ENCODE measurements around the gene PDE4D.

PDE4D gene

DNA sequence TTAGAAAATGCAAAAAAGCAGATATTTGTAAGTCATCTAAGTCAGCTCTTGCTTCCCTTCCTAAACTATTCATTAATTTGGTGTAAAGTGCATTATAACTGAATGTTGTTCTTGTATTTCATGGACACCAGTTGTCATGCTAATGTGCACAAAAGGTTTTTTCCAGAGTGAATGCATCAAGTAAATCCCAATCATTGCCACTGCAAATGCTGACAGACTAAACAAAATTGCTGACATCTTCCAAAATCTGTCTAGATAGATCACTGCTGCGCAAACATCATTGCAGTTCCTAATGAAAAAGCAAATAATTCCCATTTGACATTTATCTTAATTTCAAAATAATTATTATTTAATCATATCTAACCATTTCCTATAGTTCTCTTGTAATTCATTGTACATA, 161.7 kb downstream of the PDE4D start:
- no peak overlapping the region for H3K27ac ChIP-seq
- TF ChIP-seq, protein P1, sequence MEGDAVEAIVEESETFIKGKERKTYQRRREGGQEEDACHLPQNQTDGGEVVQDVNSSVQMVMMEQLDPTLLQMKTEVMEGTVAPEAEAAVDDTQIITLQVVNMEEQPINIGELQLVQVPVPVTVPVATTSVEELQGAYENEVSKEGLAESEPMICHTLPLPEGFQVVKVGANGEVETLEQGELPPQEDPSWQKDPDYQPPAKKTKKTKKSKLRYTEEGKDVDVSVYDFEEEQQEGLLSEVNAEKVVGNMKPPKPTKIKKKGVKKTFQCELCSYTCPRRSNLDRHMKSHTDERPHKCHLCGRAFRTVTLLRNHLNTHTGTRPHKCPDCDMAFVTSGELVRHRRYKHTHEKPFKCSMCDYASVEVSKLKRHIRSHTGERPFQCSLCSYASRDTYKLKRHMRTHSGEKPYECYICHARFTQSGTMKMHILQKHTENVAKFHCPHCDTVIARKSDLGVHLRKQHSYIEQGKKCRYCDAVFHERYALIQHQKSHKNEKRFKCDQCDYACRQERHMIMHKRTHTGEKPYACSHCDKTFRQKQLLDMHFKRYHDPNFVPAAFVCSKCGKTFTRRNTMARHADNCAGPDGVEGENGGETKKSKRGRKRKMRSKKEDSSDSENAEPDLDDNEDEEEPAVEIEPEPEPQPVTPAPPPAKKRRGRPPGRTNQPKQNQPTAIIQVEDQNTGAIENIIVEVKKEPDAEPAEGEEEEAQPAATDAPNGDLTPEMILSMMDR (IDR thresholded peaks at IDR 0.05) = no peak
- no peak for TF ChIP-seq ZFX (IDR thresholded peaks at IDR 0.05; ENCODE audit: borderline replicate concordance)

- TF ChIP-seq, protein P1 (IDR thresholded peaks at IDR 0.05) = no peak
- no peak for TF ChIP-seq ZFX (IDR thresholded peaks at IDR 0.05; ENCODE audit: borderline replicate concordance)
- no peak overlapping the region for H3K27ac ChIP-seq
These were observed 163.7 kb downstream of the PDE4D start for GRCh38 chr5:59729820-59730219.

DNA sequence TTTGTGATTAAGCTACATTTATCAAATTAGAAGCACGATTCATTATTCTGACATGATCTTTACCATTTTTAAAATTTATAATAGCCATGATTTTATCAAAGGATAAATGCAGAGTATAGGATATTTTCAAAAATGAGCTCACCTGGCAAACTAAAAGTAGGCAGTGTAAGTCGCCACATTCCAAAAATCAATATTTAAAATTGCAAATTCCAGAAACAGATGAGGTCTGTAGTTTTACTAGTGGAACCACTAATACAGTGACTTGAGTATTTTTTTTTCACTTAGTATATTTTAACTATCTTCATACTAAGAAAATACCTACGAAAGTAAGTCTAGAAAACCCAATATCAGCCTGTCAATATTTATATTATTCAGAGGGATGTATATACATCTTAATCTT, 164.2 kb downstream of the PDE4D start:
- no peak for TF ChIP-seq ZFX (IDR thresholded peaks at IDR 0.05; ENCODE audit: borderline replicate concordance)
- TF ChIP-seq, protein P1 (IDR thresholded peaks at IDR 0.05) = no peak
- no peak overlapping the region for H3K27ac ChIP-seq

GRCh38 chr5:59728356-59728755, 165.2 kb downstream of the PDE4D start:
- no peak overlapping the region for H3K27ac ChIP-seq
- TF ChIP-seq, protein P1 (IDR thresholded peaks at IDR 0.05) = no peak
- TF ChIP-seq ZFX (IDR thresholded peaks at IDR 0.05; ENCODE audit: borderline replicate concordance) = no peak

GRCh38 chr5:59727186-59727585, 166.3 kb downstream of the PDE4D start:
- no peak overlapping the region for H3K27ac ChIP-seq
- TF ChIP-seq, protein P1 (IDR thresholded peaks at IDR 0.05) = no peak
- TF ChIP-seq ZFX (IDR thresholded peaks at IDR 0.05; ENCODE audit: borderline replicate concordance) = no peak

GRCh38 chr5:59725392-59725767, 168.1 kb downstream of the PDE4D start:
- TF ChIP-seq, protein P1 (IDR thresholded peaks at IDR 0.05) = no peak
- TF ChIP-seq ZFX (IDR thresholded peaks at IDR 0.05; ENCODE audit: borderline replicate concordance) = no peak
- no peak overlapping the region for H3K27ac ChIP-seq

DNA sequence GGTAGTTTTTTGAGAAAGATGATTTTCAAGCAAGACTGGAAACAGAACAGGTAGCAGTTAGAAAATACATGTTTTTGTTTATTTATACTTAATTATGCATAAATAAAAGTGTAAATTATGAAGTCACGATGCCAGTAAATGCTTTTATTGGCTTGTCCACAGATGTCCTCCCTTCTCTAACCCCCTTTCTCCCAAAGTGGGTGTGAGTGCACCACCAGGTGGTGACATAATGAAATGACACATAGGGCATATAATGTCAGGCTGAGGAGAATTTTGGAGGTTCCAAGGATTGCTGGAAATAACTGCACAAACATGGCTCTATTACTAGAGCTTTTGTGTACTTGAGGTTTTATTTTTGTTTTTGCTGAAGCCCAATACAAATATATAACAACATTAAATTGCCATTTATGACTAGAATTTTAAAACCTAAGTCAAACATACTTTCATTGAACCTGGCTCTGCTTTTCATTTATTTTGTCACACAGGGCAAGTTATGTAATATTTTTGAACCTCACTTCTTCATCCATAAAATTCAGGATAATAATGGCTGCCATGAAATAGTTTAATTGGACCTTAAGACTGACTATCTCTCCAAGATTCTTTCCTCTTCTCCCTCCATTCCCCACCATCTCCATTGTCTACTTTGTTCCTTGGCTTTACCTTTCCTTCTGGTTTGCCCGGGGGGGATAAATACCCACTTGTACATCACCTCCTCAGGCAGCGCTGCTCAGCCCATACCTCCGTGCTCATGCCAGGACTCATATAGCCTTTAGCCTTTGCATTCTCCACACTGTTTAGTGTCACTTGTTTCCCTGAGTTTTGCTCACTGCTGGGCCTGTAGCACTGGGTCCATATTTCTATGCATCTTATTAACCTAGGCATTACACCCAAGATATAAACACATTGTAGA, 168.8 kb downstream of the PDE4D start:
- H3K27ac ChIP-seq = no peak overlapping the region

More for the DNA sequence above, 168.8 kb downstream of the PDE4D start:
- no peak for TF ChIP-seq ZFX (IDR thresholded peaks at IDR 0.05; ENCODE audit: borderline replicate concordance)
- TF ChIP-seq, protein P1 (IDR thresholded peaks at IDR 0.05) = peak; percentile 84

Measured in 22Rv1 (cell line).